Mesenchymal stem cell (in vitro differentiated cells and primary cell): ENCODE data around the gene MRPS12.

Experiments used
- DNase-seq: peaks from one replicate; pipeline ENCODE4 v3.0.0-alpha.2; 2013
- H2AFZ ChIP-seq: one replicate; pipeline ENCODE4 v1.6.1; 2013; ENCODE audit warnings: low read depth, mild to moderate bottlenecking, control low read depth, inconsistent platforms, low read length, moderate library complexity
- H2AK5ac ChIP-seq: 2 replicates; pipeline ENCODE4 v1.6.1; 2013; ENCODE audit warnings: low read length, moderate library complexity, mild to moderate bottlenecking, inconsistent platforms; ENCODE audit not compliant: severe bottlenecking
- H2BK120ac ChIP-seq: one replicate; pipeline ENCODE4 v1.6.1; 2013; ENCODE audit warnings: low read depth, mild to moderate bottlenecking, inconsistent platforms, low read length, moderate library complexity
- H2BK12ac ChIP-seq, 2 experiments: one replicate each; pipeline ENCODE4 v1.6.1; 2013; ENCODE audit warnings: inconsistent platforms in 2 of 2, low read length in 2 of 2, mild to moderate bottlenecking in 2 of 2, moderate library complexity in 2 of 2, control low read depth in 1 of 2
- H2BK15ac ChIP-seq: one replicate; pipeline ENCODE4 v1.6.1; 2013; ENCODE audit warnings: mild to moderate bottlenecking, low read depth, inconsistent platforms; ENCODE audit not compliant: poor library complexity, severe bottlenecking
- H2BK5ac ChIP-seq: 2 replicates; pipeline ENCODE4 v1.6.1; 2013; ENCODE audit warnings: low read depth, mild to moderate bottlenecking, low read length, control low read depth, inconsistent platforms; ENCODE audit not compliant: poor library complexity, severe bottlenecking
- H3K14ac ChIP-seq, 2 experiments: one replicate each; pipeline ENCODE4 v1.6.1; 2013; ENCODE audit warnings: inconsistent platforms in 2 of 2, low read length in 2 of 2, control low read depth in 1 of 2, mild to moderate bottlenecking in 1 of 2, moderate library complexity in 1 of 2
- H3K18ac ChIP-seq, 2 experiments: one replicate each; pipeline ENCODE4 v1.6.1; 2013; ENCODE audit warnings: inconsistent platforms in 2 of 2, low read length in 2 of 2, control low read depth in 1 of 2, low read depth in 1 of 2, mild to moderate bottlenecking in 1 of 2
- H3K23ac ChIP-seq, 2 experiments: one replicate each; pipeline ENCODE4 v1.6.1; 2013; ENCODE audit warnings: inconsistent platforms in 2 of 2, low read length in 2 of 2, mild to moderate bottlenecking in 2 of 2, moderate library complexity in 2 of 2, control low read depth in 1 of 2
- H3K27ac ChIP-seq: 2 replicates; pipeline ENCODE4 v1.5.1; 2013; ENCODE audit warnings: mild to moderate bottlenecking, moderate library complexity, low read length, control low read depth, inconsistent platforms; ENCODE audit not compliant: poor library complexity, severe bottlenecking
- H3K27me3 ChIP-seq, 2 experiments: 2 replicates each; pipeline versions ENCODE4 v1.6.1 to v1.7.0; 2013; ENCODE audit warnings: low read length in 2 of 2, mild to moderate bottlenecking in 2 of 2, moderate library complexity in 2 of 2, control low read depth in 1 of 2, inconsistent platforms in 1 of 2; ENCODE audit not compliant: control insufficient read depth in 1 of 2, insufficient read depth in 1 of 2
- H3K36me3 ChIP-seq, 2 experiments: 2 replicates each; pipeline versions ENCODE4 v1.6.1 to v1.7.0; 2013; ENCODE audit warnings: low read length in 2 of 2, control low read depth in 1 of 2, inconsistent platforms in 1 of 2, low read depth in 1 of 2, mild to moderate bottlenecking in 1 of 2; ENCODE audit not compliant: insufficient read depth in 2 of 2, control insufficient read depth in 1 of 2
- H3K4ac ChIP-seq, 2 experiments: one replicate each; pipeline ENCODE4 v1.6.1; 2013; ENCODE audit warnings: inconsistent platforms in 2 of 2, low read length in 2 of 2, mild to moderate bottlenecking in 2 of 2, moderate library complexity in 2 of 2, control low read depth in 1 of 2, low read depth in 1 of 2
- H3K4me1 ChIP-seq: 2 replicates; pipeline ENCODE4 v1.6.1; 2013; ENCODE audit warnings: low read depth, low read length, control low read depth; ENCODE audit not compliant: control insufficient read depth, insufficient read depth
- H3K4me2 ChIP-seq: 2 replicates; pipeline ENCODE4 v1.6.1; 2013; ENCODE audit warnings: low read length, mild to moderate bottlenecking, inconsistent platforms; ENCODE audit not compliant: poor library complexity, severe bottlenecking
- H3K4me3 ChIP-seq, 2 experiments: 2 replicates each; pipeline versions ENCODE4 v1.5.1 to v1.7.0; 2013; ENCODE audit warnings: low read length in 2 of 2, mild to moderate bottlenecking in 2 of 2, control low read depth in 1 of 2, low read depth in 1 of 2; ENCODE audit not compliant: insufficient read depth in 1 of 2
- H3K79me1 ChIP-seq: replicated peaks from 2 replicates; pipeline ENCODE4 v1.6.1; 2013; ENCODE audit warnings: mild to moderate bottlenecking, control low read depth, low read length, inconsistent platforms; ENCODE audit not compliant: poor library complexity, severe bottlenecking
- H3K9ac ChIP-seq: 2 replicates; pipeline ENCODE4 v1.7.0; 2013; ENCODE audit warnings: mild to moderate bottlenecking, low read length, moderate library complexity
- H3K9me3 ChIP-seq: 2 replicates; pipeline ENCODE4 v1.7.0; 2013; ENCODE audit warnings: mild to moderate bottlenecking, low read length; ENCODE audit not compliant: control insufficient read depth
- H4K8ac ChIP-seq: one replicate; pipeline ENCODE4 v1.6.1; 2013; ENCODE audit warnings: inconsistent platforms, mild to moderate bottlenecking, low read length, moderate library complexity
- H4K91ac ChIP-seq: one replicate; pipeline ENCODE4 v1.6.1; 2013; ENCODE audit warnings: mild to moderate bottlenecking, low read length, inconsistent platforms
- WGBS: methylation state at CpG from one replicate; pipeline ENCODE4 v1.1.7; 2013; ENCODE audit warnings: mixed read lengths; 5-methylcytosine and 5-hydroxymethylcytosine counted together

MRPS12 gene

GRCh38 chr19:38945562-38946228 is 15.0 kb downstream of the MRPS12 start:
- peaks cover 7% of the 10 kb centered on the region for H3K4me1 ChIP-seq
- DNase-seq, result no peak
- H3K23ac ChIP-seq, result no peak overlapping the region
- no peak overlapping the region for H3K14ac ChIP-seq
- H3K4ac ChIP-seq, result no peak overlapping the region
- peaks cover 31 to 49% of the 10 kb centered on the region in 2 experiments for H3K36me3 ChIP-seq
- H2BK5ac ChIP-seq, result no peak overlapping the region
- no peak overlapping the region for H3K4me2 ChIP-seq
- H2AFZ ChIP-seq, result no peak overlapping the region
- no peak overlapping the region for H3K27ac ChIP-seq
- H2BK12ac ChIP-seq, result no peak overlapping the region
- no peaks in the 10 kb centered on the region for H3K27me3 ChIP-seq
- H3K9me3 ChIP-seq, result no peaks in the 10 kb centered on the region
- H3K79me1 ChIP-seq, result peaks cover 7% of the 10 kb centered on the region
- no peak overlapping the region for H3K4me3 ChIP-seq
- H4K8ac ChIP-seq, result no peak overlapping the region
- WGBS, result 100% methylated on average over 1 of the region's 3 CpGs
- no peak overlapping the region for H3K9ac ChIP-seq
- H2BK15ac ChIP-seq, result no peak overlapping the region
- H4K91ac ChIP-seq, result no peak overlapping the region
- no peak overlapping the region for H2AK5ac ChIP-seq
- no peak overlapping the region for H2BK120ac ChIP-seq
- H3K18ac ChIP-seq, result no peak overlapping the region

- H4K91ac ChIP-seq, result no peak overlapping the region
- no peak overlapping the region for H2BK5ac ChIP-seq
- no peak overlapping the region for H3K18ac ChIP-seq
- H2BK15ac ChIP-seq, result no peak overlapping the region
- H3K4me3 ChIP-seq, result no peak overlapping the region
- H3K9me3 ChIP-seq, result no peaks in the 10 kb centered on the region
- peaks cover 31 to 49% of the 10 kb centered on the region in 2 experiments for H3K36me3 ChIP-seq
- no peaks in the 10 kb centered on the region for H3K27me3 ChIP-seq
- H3K79me1 ChIP-seq, result peaks cover 11% of the 10 kb centered on the region
- no peak overlapping the region for H2BK120ac ChIP-seq
- H3K23ac ChIP-seq, result no peak overlapping the region
- H3K9ac ChIP-seq, result no peak overlapping the region
- H2AK5ac ChIP-seq, result no peak overlapping the region
- H3K4ac ChIP-seq, result no peak overlapping the region
- H2BK12ac ChIP-seq, result no peak overlapping the region
- peaks cover 7% of the 10 kb centered on the region for H3K4me1 ChIP-seq
- no peak overlapping the region for H4K8ac ChIP-seq
- no peak overlapping the region for H2AFZ ChIP-seq
- H3K4me2 ChIP-seq, result no peak overlapping the region
- H3K27ac ChIP-seq, result no peak overlapping the region
- no peak overlapping the region for H3K14ac ChIP-seq
- 88% methylated on average over 11 of the region's 11 CpGs for WGBS
- no peak for DNase-seq
Observed at GRCh38 chr19:38946229-38947010, 15.7 kb downstream of the MRPS12 start.

- peaks cover 11% of the 10 kb centered on the region for H3K79me1 ChIP-seq
- H4K8ac ChIP-seq, result peak overlapping the region; percentile 71
- no peak overlapping the region for H2BK120ac ChIP-seq
- peak overlapping the region in 1 of 2 experiments; percentile 46 for H3K23ac ChIP-seq
- DNase-seq, result peak; percentile 77
- H3K9me3 ChIP-seq, result no peaks in the 10 kb centered on the region
- no peaks in the 10 kb centered on the region for H3K27me3 ChIP-seq
- no peak overlapping the region for H3K9ac ChIP-seq
- H2BK15ac ChIP-seq, result no peak overlapping the region
- H3K4ac ChIP-seq, result peak overlapping the region; percentile 7 to 53
- peak overlapping the region in 1 of 2 experiments; percentile 51 for H3K14ac ChIP-seq
- peak overlapping the region in 1 of 2 experiments; percentile 23 for H2BK12ac ChIP-seq
- 40% methylated on average over 71 of the region's 72 CpGs for WGBS
- H3K4me1 ChIP-seq, result peaks cover 26% of the 10 kb centered on the region
- peaks cover 27 to 42% of the 10 kb centered on the region in 2 experiments for H3K36me3 ChIP-seq
- H3K4me2 ChIP-seq, result no peak overlapping the region
- no peak overlapping the region for H4K91ac ChIP-seq
- peak overlapping the region in 1 of 2 experiments; percentile 71 for H3K18ac ChIP-seq
- H3K4me3 ChIP-seq, result peak overlapping the region; percentile 11 to 70
- no peak overlapping the region for H2BK5ac ChIP-seq
- no peak overlapping the region for H3K27ac ChIP-seq
- H2AFZ ChIP-seq, result no peak overlapping the region
- H2AK5ac ChIP-seq, result no peak overlapping the region
Observed at GRCh38 chr19:38949580-38950367, 19.0 kb downstream of the MRPS12 start.

- H2BK15ac ChIP-seq, result no peak overlapping the region
- H3K14ac ChIP-seq, result no peak overlapping the region
- H3K36me3 ChIP-seq, result peaks cover 19 to 28% of the 10 kb centered on the region in 2 experiments
- H2AFZ ChIP-seq, result no peak overlapping the region
- no peak overlapping the region for H3K18ac ChIP-seq
- H2BK5ac ChIP-seq, result no peak overlapping the region
- no peak overlapping the region for H3K9ac ChIP-seq
- H2AK5ac ChIP-seq, result no peak overlapping the region
- no peak overlapping the region for H3K4ac ChIP-seq
- no peak overlapping the region for H4K8ac ChIP-seq
- no peak overlapping the region for H3K4me2 ChIP-seq
- no peak overlapping the region for H2BK12ac ChIP-seq
- H3K27me3 ChIP-seq, result no peaks in the 10 kb centered on the region
- H3K23ac ChIP-seq, result no peak overlapping the region
- no peak overlapping the region for H4K91ac ChIP-seq
- H2BK120ac ChIP-seq, result no peak overlapping the region
- peaks cover 11% of the 10 kb centered on the region for H3K79me1 ChIP-seq
- 50% methylated on average over 1 of the region's 3 CpGs for WGBS
- DNase-seq, result no peak
- no peak overlapping the region for H3K27ac ChIP-seq
- peaks cover 29% of the 10 kb centered on the region for H3K4me1 ChIP-seq
- no peak overlapping the region for H3K4me3 ChIP-seq
- no peaks in the 10 kb centered on the region for H3K9me3 ChIP-seq
Observed at GRCh38 chr19:38951187-38951586, 20.4 kb downstream of the MRPS12 start.
